WTC11 (cell line): ENCODE results near the gene GMPR.

Experiments
- CDX4 ChIP-seq: fragments of 250-450 bp; sonication (Bioruptor Pico); IDR thresholded peaks from 2 replicates; pipeline ENCODE4 v1.9.0; 2021; ENCODE audit warnings: moderate library complexity, mild to moderate bottlenecking, inconsistent platforms, borderline replicate concordance
- CTCF ChIP-seq: fragments of 200-600 bp; IDR thresholded peaks from 2 replicates; pipeline ENCODE4 v1.8.0; 2022; ENCODE audit warnings: antibody characterized with exemption
- ERG ChIP-seq: fragments of 250-450 bp; sonication (Bioruptor Pico); IDR thresholded peaks from 2 replicates; pipeline ENCODE4 v1.8.0; 2021; ENCODE audit warnings: mild to moderate bottlenecking
- FOXJ3 ChIP-seq: sonication (generic); formaldehyde crosslinking; IDR thresholded peaks from 2 replicates; pipeline ENCODE4 v1.9.0; 2021; ENCODE audit warnings: missing genetic modification reagents, mild to moderate bottlenecking, borderline replicate concordance
- FOXK1 ChIP-seq: sonication (generic); formaldehyde crosslinking; IDR thresholded peaks from 2 replicates; pipeline ENCODE4 v1.8.0; 2022; ENCODE audit warnings: mild to moderate bottlenecking, moderate library complexity, missing genetic modification reagents
- NFYB ChIP-seq: sonication (generic); formaldehyde crosslinking; conservative IDR thresholded peaks from 2 replicates; pipeline ENCODE4 v1.8.0; 2022; ENCODE audit warnings: low read depth, missing genetic modification reagents
- TP53 ChIP-seq: sonication (generic); formaldehyde crosslinking; IDR thresholded peaks from 2 replicates; pipeline ENCODE4 v1.8.1; 2023; ENCODE audit warnings: mild to moderate bottlenecking, missing genetic modification reagents
- USF2 ChIP-seq: sonication (generic); formaldehyde crosslinking; IDR thresholded peaks from 2 replicates; pipeline ENCODE4 v1.8.1; 2023; ENCODE audit warnings: mild to moderate bottlenecking, missing genetic modification reagents, moderate library complexity

GRCh38 chr6:16338577-16339264 is 100.3 kb downstream of the GMPR start:
- TF ChIP-seq ERG: no peak
- TF ChIP-seq FOXJ3 (CRISPR knock-in tag): no peak
- TF ChIP-seq TP53 (CRISPR knock-in tag): no peak
- TF ChIP-seq CDX4: no peak
- TF ChIP-seq CTCF: no peak
- TF ChIP-seq NFYB (CRISPR knock-in tag): no peak
- TF ChIP-seq USF2 (CRISPR knock-in tag): no peak
- TF ChIP-seq FOXK1 (CRISPR knock-in tag): no peak
